Transverse colon (tissue), 4 donors: ENCODE data around the gene PLCB1. TPM values are rescaled to one million over a fixed set of nuclear protein-coding genes. Genes with fewer than 3 reads are reported as not detected.

Experiments used
- DNase-seq: peaks from one replicate; pipeline ENCODE4 v3.0.0-alpha.2; 2019
- H3K27ac ChIP-seq, 4 donors: fragments of 200-600 bp; sonication (generic); 2 replicates each; pipeline ENCODE4 v1.5.1; 2016 to 2018; ENCODE audit warnings: inconsistent platforms in 4 of 4
- H3K27me3 ChIP-seq: fragments of 200-600 bp; sonication (generic); 2 replicates; pipeline ENCODE4 v1.5.1; 2017; ENCODE audit warnings: inconsistent platforms
- H3K36me3 ChIP-seq, 4 donors: fragments of 200-600 bp; sonication (generic); 2 replicates each; pipeline ENCODE4 v1.5.1; 2017 to 2019; ENCODE audit warnings: inconsistent platforms in 4 of 4
- H3K4me1 ChIP-seq, 4 donors: fragments of 200-600 bp; sonication (generic); 2 replicates each; pipeline ENCODE4 v1.5.1; 2017 to 2020; ENCODE audit warnings: inconsistent platforms in 4 of 4
- H3K4me3 ChIP-seq, 4 donors: fragments of 200-600 bp; sonication (generic); 1 replicate in 1 of 4; 2 replicates in 3 of 4; pipeline versions ENCODE4 v1.5.1 to v1.6.1; 2017 to 2019; ENCODE audit warnings: inconsistent platforms in 4 of 4
- H3K9me3 ChIP-seq, 2 donors: fragments of 200-600 bp; sonication (generic); 2 replicates each; pipeline ENCODE4 v1.5.1; 2017 to 2019; ENCODE audit warnings: inconsistent platforms in 2 of 2
- EP300 ChIP-seq: sonication (generic); formaldehyde crosslinking; IDR thresholded peaks from one replicate; pipeline ENCODE4 v1.6.1; 2017; ENCODE audit warnings: antibody characterized with exemption, low read depth
- POLR2A ChIP-seq: fragments of 450-650 bp; IDR thresholded peaks from one replicate; pipeline ENCODE4 v1.6.1; 2016; ENCODE audit warnings: antibody characterized with exemption, mild to moderate bottlenecking, moderate library complexity
- POLR2AphosphoS5 ChIP-seq, 3 donors: sonication (generic); formaldehyde crosslinking; IDR thresholded peaks; one replicate each; pipeline ENCODE4 v1.6.1; 2016; ENCODE audit warnings: antibody characterized with exemption in 3 of 3
- WGBS, 2 donors: methylation state at CpG; one replicate each; pipeline ENCODE4 v1.1.5; 2018; ENCODE audit warnings: low coverage in 1 of 2; 5-methylcytosine and 5-hydroxymethylcytosine counted together
- in situ Hi-C, 4 donors: fragments of 200-750 bp; cut with MboI; loops; one replicate each; pipeline versions ENCODE4 v1.15.0 to v1.15.1; 2017; ENCODE audit warnings: low sequenced_read_pairs in 3 of 4, low pct_ligation_motif_present in 1 of 4, low pct_unique_long_range_greater_than_20kb in 1 of 4
- intact Hi-C: fragments of 100-400 bp; cut with DNase I; formaldehyde crosslinking; loops from one replicate; pipeline ENCODE4 v1.15.1; 2023; ENCODE audit warnings: low total_unique reads
- total RNA-seq, 4 donors: library from RNA; depleted of rRNA; stranded (reverse); fragments of >200 nt; gene quantifications; one replicate each; pipeline ENCODE4 v1.1.0, GENCODE V29; 2016
- TF ChIP-seq, protein P1 (sequence below), 5 experiments: fragments of 200-600 bp in 3 of 5; fragments of 450-650 bp in 2 of 5; sonication (generic) in 3 of 5; IDR thresholded peaks; 1 replicate in 2 of 5; 2 replicates in 3 of 5; pipeline ENCODE4 v1.5.1; 2016 to 2017; ENCODE audit warnings: antibody characterized with exemption in 5 of 5, inconsistent platforms in 3 of 5, mild to moderate bottlenecking in 2 of 5, moderate library complexity in 1 of 5

The PLCB1 gene
- total RNA-seq, 4 donors from 2014 or later: 13.1 to 18.6 (median 15.8) TPM

DNA sequence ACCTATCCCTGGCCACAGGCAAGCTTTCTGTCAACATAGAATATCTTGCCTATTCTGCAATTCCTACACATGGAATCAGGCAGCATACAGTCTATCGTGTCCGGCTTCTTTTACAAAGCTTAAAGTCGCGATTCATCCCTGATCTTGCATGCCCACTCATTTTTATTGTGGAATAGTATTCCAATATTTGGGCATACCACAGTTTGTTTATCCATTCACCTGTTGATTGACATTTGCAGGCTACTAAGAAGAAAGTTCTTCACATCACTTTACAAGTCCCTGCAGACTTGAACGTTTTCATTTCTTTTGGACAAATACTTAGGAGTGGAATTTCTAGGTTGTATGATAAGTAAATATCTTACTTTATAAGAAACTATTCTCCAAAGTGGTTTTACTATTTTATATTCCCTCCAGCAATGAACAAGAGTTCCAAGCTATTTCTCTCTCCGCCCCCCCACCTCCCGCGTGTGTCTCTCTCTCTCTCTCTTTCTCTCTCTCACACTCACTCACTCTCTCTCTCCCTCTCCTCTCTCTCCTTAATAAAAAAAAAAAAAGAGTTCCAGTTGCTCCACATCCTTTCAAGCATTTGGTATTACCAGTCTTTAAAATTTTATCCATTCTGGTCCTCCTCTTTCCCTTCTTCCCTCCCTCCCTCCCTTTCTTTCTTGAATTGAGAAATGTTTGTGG is 1.1 kb upstream of the PLCB1 start:
- in situ Hi-C loops: loop anchor here (5.0 to 25.0 kb wide), 7 partner anchors 174 to 594 kb away; no protein-coding TSS in a partner anchor
- DNase-seq: no peak
- 75 to 76% methylated on average over 8 of the region's 8 CpGs for WGBS, 2 donors
- H3K9me3 ChIP-seq: no peaks in the 10 kb centered on the region
- no peaks in the 10 kb centered on the region for H3K36me3 ChIP-seq
- H3K27me3 ChIP-seq: peaks cover 31% of the 10 kb centered on the region
- H3K4me1 ChIP-seq: peaks cover 0 to 27% (median 5%) of the 10 kb centered on the region in 4 donors
- TF ChIP-seq POLR2A: no peak
- TF ChIP-seq POLR2AphosphoS5 (IDR thresholded peaks at IDR 0.05): no peak
- no peak for TF ChIP-seq EP300
- TF ChIP-seq, protein P1, sequence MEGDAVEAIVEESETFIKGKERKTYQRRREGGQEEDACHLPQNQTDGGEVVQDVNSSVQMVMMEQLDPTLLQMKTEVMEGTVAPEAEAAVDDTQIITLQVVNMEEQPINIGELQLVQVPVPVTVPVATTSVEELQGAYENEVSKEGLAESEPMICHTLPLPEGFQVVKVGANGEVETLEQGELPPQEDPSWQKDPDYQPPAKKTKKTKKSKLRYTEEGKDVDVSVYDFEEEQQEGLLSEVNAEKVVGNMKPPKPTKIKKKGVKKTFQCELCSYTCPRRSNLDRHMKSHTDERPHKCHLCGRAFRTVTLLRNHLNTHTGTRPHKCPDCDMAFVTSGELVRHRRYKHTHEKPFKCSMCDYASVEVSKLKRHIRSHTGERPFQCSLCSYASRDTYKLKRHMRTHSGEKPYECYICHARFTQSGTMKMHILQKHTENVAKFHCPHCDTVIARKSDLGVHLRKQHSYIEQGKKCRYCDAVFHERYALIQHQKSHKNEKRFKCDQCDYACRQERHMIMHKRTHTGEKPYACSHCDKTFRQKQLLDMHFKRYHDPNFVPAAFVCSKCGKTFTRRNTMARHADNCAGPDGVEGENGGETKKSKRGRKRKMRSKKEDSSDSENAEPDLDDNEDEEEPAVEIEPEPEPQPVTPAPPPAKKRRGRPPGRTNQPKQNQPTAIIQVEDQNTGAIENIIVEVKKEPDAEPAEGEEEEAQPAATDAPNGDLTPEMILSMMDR (IDR thresholded peaks at IDR 0.05): no peak
- H3K27ac ChIP-seq: peak overlapping the region; percentile 79 to 88 (median 86)
- peak overlapping the region in 1 of 4 donors; percentile 69 for H3K4me3 ChIP-seq
- intact Hi-C loops: loop anchor here (5.0 to 10.0 kb wide), 2 partner anchors 234 to 586 kb away; no protein-coding TSS in a partner anchor

DNA sequence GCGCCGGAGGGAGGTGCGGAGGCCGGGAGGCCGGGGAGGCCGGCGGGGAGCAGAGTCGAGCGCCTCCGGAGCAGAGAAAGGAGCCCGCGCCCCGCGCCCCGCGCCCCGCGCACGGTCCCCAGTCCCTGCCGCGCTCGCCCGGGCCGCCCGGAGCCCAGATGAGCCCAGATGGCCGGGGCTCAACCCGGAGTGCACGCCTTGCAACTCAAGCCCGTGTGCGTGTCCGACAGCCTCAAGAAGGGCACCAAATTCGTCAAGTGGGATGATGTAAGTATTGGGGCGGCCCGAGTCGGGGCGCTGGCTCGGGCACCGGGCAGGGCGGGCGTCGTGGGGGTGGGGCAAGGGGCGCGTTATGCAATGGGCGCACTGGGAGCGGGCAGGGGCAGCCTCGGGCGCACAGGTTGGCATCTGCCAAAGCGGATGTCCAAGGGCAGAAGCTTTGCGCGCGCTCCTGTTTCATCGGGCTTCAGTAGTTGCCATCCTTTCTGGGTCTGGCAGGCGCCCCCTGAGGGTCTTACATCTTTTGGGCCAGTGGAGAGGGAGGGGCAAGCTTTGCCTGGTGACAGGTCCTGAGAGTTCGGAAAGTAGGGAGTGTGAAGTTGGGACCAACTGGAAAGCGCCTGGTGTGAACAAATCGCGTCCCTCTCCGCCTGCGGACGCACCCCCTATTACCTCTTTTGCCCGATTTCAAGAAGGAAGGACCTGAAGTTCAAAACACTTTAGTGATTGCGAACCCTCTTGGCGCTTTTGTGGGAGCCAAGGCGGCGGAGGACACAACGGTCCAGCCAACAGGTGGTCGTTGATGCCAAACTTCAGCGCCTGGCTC is 631 bp downstream of the PLCB1 start:
- Histone ChIP-seq H3K4me3 (peak overlapping the region; percentile 40 to 69 (median 62)), H3K36me3 (no peaks in the 10 kb centered on the region), H3K27me3 (peaks cover 31% of the 10 kb centered on the region), H3K27ac (peak overlapping the region; percentile 79 to 88 (median 86)), H3K4me1 (peaks cover 0 to 24% (median 5%) of the 10 kb centered on the region in 4 donors), H3K9me3 (no peaks in the 10 kb centered on the region)
- no peak for TF ChIP-seq POLR2A
- no peak for TF ChIP-seq POLR2AphosphoS5 (IDR thresholded peaks at IDR 0.05)
- TF ChIP-seq, protein P1 (IDR thresholded peaks at IDR 0.05): no peak
- TF ChIP-seq EP300: no peak
- WGBS, 2 donors: 19 to 39% methylated on average over 7 to 27 of the region's 68 CpGs
- DNase-seq: peak; percentile 20
- in situ Hi-C loops: loop anchor here (5.0 to 25.0 kb wide), 7 partner anchors 172 to 592 kb away; no protein-coding TSS in a partner anchor
- intact Hi-C loops: loop anchor here (1.0 to 10.0 kb wide), 4 partner anchors 113 to 585 kb away; partner anchors contain the start of gene TMX4

DNA sequence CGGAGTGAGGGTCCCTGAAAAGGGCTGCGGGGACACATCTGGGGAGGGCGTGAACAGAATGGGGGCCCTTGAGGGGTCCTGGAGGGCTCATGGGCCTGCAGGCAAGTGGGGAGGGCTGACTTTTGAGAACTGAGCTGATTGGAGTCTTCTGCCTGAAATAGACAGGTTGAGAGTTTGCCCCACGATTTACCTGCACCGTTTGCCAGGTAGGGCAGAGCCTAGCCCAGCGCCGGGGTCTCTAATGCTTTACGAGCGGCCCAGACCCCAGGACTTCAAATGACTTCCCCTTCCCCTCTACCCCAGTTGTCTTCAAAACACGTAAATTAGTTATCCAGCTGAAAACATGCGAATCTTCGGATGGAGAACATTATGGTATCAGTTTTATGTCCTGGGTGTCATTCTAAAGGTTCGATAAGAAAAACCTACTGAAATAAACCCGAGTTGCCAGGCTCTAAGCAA is 1.3 kb downstream of the PLCB1 start:
- in situ Hi-C loops: loop anchor here (5.0 to 25.0 kb wide), 7 partner anchors 171 to 591 kb away; no protein-coding TSS in a partner anchor
- peak overlapping the region; percentile 79 to 88 (median 86) for H3K27ac ChIP-seq
- 26 to 52% methylated on average over 3 to 14 of the region's 14 CpGs for WGBS, 2 donors
- peaks cover 0 to 18% (median 3%) of the 10 kb centered on the region in 4 donors for H3K4me1 ChIP-seq
- intact Hi-C loops: loop anchor here (2.0 to 10.0 kb wide), 3 partner anchors 231 to 584 kb away; no protein-coding TSS in a partner anchor
- H3K9me3 ChIP-seq: no peaks in the 10 kb centered on the region
- TF ChIP-seq POLR2AphosphoS5 (IDR thresholded peaks at IDR 0.05): no peak
- no peak for TF ChIP-seq EP300
- TF ChIP-seq, protein P1 (IDR thresholded peaks at IDR 0.05): no peak
- TF ChIP-seq POLR2A: no peak
- no peaks in the 10 kb centered on the region for H3K36me3 ChIP-seq
- DNase-seq: no peak
- H3K4me3 ChIP-seq: peak overlapping the region; percentile 40 to 69 (median 62)
- peaks cover 31% of the 10 kb centered on the region for H3K27me3 ChIP-seq
